ENCODE measurements around the gene ASB18. TPM values are rescaled to one million over a fixed set of nuclear protein-coding genes. Genes with fewer than 3 reads are reported as not detected.

ASB18 gene
- total RNA-seq, 3 donors from 2014 or later: not detected

GRCh38 chr2:236207472-236207871 is 56.7 kb downstream of the ASB18 start:
- Histone ChIP-seq H3K4me1 (ENCODE audit: low read depth) (no peaks in the 10 kb centered on the region), H3K36me3 (ENCODE audit: low read depth) (no peaks in the 10 kb centered on the region), H3K9me3 (peaks cover 3% of the 10 kb centered on the region), H3K4me3 (no peak overlapping the region)
- intact Hi-C loops (cut with DNase I, micrococcal nuclease): no loop called here
- no peak for DNase-seq
- no peak for ATAC-seq
- TF ChIP-seq CTCF (IDR thresholded peaks at IDR 0.05): no peak

GRCh38 chr2:236205867-236206645 is 58.1 kb downstream of the ASB18 start:
- intact Hi-C loops (cut with DNase I, micrococcal nuclease): no loop called here
- TF ChIP-seq CTCF (IDR thresholded peaks at IDR 0.05): no peak
- Histone ChIP-seq H3K9me3 (peaks cover 3% of the 10 kb centered on the region), H3K4me3 (no peak overlapping the region), H3K36me3 (ENCODE audit: low read depth) (no peaks in the 10 kb centered on the region), H3K4me1 (ENCODE audit: low read depth) (no peaks in the 10 kb centered on the region)
- DNase-seq (no peak), ATAC-seq (no peak)

- H3K4me1 ChIP-seq (ENCODE audit: low read depth): no peaks in the 10 kb centered on the region
- H3K9me3 ChIP-seq: peaks cover 3% of the 10 kb centered on the region
- intact Hi-C loops (cut with DNase I, micrococcal nuclease): no loop called here
- H3K4me3 ChIP-seq: no peak overlapping the region
- no peak for TF ChIP-seq CTCF (IDR thresholded peaks at IDR 0.05)
- no peaks in the 10 kb centered on the region for H3K36me3 ChIP-seq (ENCODE audit: low read depth)
- ATAC-seq (no peak), DNase-seq (no peak)
These were observed 59.3 kb downstream of the ASB18 start for GRCh38 chr2:236204953-236205352.

GRCh38 chr2:236200378-236200777 is 63.8 kb downstream of the ASB18 start:
- ATAC-seq (no peak), DNase-seq (no peak)
- Histone ChIP-seq H3K4me1 (ENCODE audit: low read depth) (no peaks in the 10 kb centered on the region), H3K4me3 (no peak overlapping the region), H3K9me3 (no peaks in the 10 kb centered on the region), H3K36me3 (ENCODE audit: low read depth) (no peaks in the 10 kb centered on the region)
- no peak for TF ChIP-seq CTCF (IDR thresholded peaks at IDR 0.05)
- intact Hi-C loops (cut with DNase I, micrococcal nuclease): no loop called here

- H3K4me1 ChIP-seq (ENCODE audit: low read depth): no peaks in the 10 kb centered on the region
- no peak for TF ChIP-seq CTCF (IDR thresholded peaks at IDR 0.05)
- H3K4me3 ChIP-seq: no peak overlapping the region
- no peak for ATAC-seq
- intact Hi-C loops (cut with DNase I, micrococcal nuclease): no loop called here
- H3K9me3 ChIP-seq: no peaks in the 10 kb centered on the region
- DNase-seq: no peak
- H3K36me3 ChIP-seq (ENCODE audit: low read depth): no peaks in the 10 kb centered on the region
These were observed 67.8 kb downstream of the ASB18 start for GRCh38 chr2:236196366-236196765.
